Measurements from ENCODE around the gene MRAP. TPM values are rescaled to one million over a fixed set of nuclear protein-coding genes. Genes with fewer than 3 reads are reported as not detected.

MRAP gene
- total and polyA plus RNA-seq, 9 of the 15 experiments (the other 6 are each of a cell fraction or from before 2014, with no cell fraction given) = 0.63 to 2.3 TPM; not detected in 7

DNA sequence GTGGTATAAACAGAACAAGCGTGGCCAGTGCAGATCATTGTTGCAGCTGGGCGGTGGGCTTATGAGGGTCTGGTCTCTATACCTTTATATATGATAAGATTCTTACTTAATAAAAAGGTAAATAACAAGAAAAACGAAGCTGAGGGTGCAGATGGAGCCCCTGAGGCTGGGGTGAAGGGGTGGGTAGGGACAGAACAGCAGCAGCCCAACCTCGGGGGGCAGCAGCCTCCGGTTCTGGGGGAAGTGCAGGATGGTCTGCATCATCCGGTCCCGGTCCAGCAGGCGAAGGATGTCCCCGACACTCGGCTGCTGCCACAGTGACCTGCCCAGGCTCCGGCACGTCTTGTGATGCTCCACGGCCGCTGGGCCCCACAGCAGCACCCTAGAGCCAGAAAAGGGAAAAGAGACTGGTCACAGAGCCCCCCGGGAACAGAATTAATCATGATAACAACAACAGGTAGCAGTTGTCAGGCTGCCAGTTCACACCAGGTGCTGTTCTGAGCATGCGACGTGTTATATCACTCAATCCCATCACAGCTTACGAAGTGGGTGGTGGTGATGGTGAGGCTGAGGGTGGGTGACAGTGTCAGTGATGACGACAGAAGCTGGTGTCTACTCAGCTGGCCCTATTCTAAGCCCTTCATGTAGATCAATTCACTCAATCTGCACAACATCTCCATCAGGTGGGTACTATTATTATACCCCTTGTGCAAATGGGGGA is 35.5 kb downstream of the MRAP start:
- no peaks in the 10 kb centered on the region for H3K27me3 ChIP-seq (ENCODE audit: control insufficient read depth in 2 of 2, insufficient read depth in 2 of 2, low read length in 2 of 2)
- no peak for FAIRE-seq
- H3K36me3 ChIP-seq (ENCODE audit: control insufficient read depth, insufficient read depth, low read length) = peaks cover 99% of the 10 kb centered on the region
- no peak overlapping the region for H3K9ac ChIP-seq (ENCODE audit: insufficient read depth in 1 of 2, low read depth in 2 of 2, low read length in 2 of 2)
- no peaks in the 10 kb centered on the region for H3K9me1 ChIP-seq (ENCODE audit: control insufficient read depth, insufficient read depth, low read length)
- no TSS peak for BruUV-seq (replicated peaks)
- H3K4me1 ChIP-seq (replicated peaks in 1 of 2; ENCODE audit: control insufficient read depth in 2 of 2, insufficient read depth in 2 of 2, low read length in 2 of 2) = peaks cover 0 to 2% of the 10 kb centered on the region in 2 experiments; a peak in 1 of 5 replicates
- H4K20me1 ChIP-seq (replicated peaks; ENCODE audit: control insufficient read depth, insufficient read depth, low read length) = no peaks in the 10 kb centered on the region
- ChIA-PET CTCF (ENCODE audit: low intra/inter-chr PET ratio) (no interaction called here), POLR2A (interaction anchor here (0.5 kb wide), 1 partner anchor 672 kb away, joined by 3 read pairs; no protein-coding TSS in a partner anchor)
- intact Hi-C loops (cut with micrococcal nuclease) (no loop called here), in situ Hi-C loops (cut with MboI) (no loop called here)
- no peaks in the 10 kb centered on the region for H3K79me2 ChIP-seq (ENCODE audit: control insufficient read depth, insufficient read depth, low read length)
- no peak overlapping the region for H3K27ac ChIP-seq (ENCODE audit: extremely low read depth, low read depth, low read length)
- DNase-seq (ENCODE audit: extremely low read depth in 1 of 4, low spot score in 3 of 4) = no peak
- ATAC-seq = no peak
- WGBS (ENCODE audit: insufficient coverage, low coverage, missing lambda C conversion rate) = 91% methylated on average over 18 of the region's 19 CpGs
- H3K4me3 ChIP-seq = no peak overlapping the region
- no peak overlapping the region for H3K4me2 ChIP-seq (ENCODE audit: insufficient read depth, low read length)
- no peaks in the 10 kb centered on the region for H3K9me3 ChIP-seq (replicated peaks; ENCODE audit: control insufficient read depth, insufficient read depth, low read depth, low read length)
- TF ChIP-seq OTX1 (CRISPR knock-in tag; IDR thresholded peaks at IDR 0.05) = no peak
- no peak for TF ChIP-seq ILF3 (IDR thresholded peaks at IDR 0.05; ENCODE audit: borderline replicate concordance)
- no peak for TF ChIP-seq TRIM28 (IDR thresholded peaks at IDR 0.05)
- TF ChIP-seq BRF1 (IDR thresholded peaks at IDR 0.05; ENCODE audit: borderline replicate concordance, extremely low read depth, insufficient read length) = no peak
- no peak for TF ChIP-seq ZFPM2 (CRISPR knock-in tag; IDR thresholded peaks at IDR 0.05)
- TF ChIP-seq ZNF175 (CRISPR knock-in tag; IDR thresholded peaks at IDR 0.05; ENCODE audit: low read depth) = no peak
- no peak for TF ChIP-seq XRCC5 (IDR thresholded peaks at IDR 0.05; ENCODE audit: low read depth, low read length)
- no peak overlapping the region for H2AFZ ChIP-seq (ENCODE audit: low read depth, low read length)

Measured in K562 (cell line).